H9 (cell line): Measurements from ENCODE around the gene TFEB. TPM values are rescaled to one million over a fixed set of nuclear protein-coding genes. Genes with fewer than 3 reads are reported as not detected.

Experiments used
- DNase-seq: peaks from one replicate; pipeline ENCODE4 v3.0.0-alpha.2; 2017
- H2AFZ ChIP-seq: one replicate; pipeline ENCODE4 v1.6.1; 2013; ENCODE audit warnings: mild to moderate bottlenecking, low read length, control low read depth, moderate library complexity
- H2AK5ac ChIP-seq: 2 replicates; pipeline ENCODE4 v1.6.1; 2013; ENCODE audit warnings: low read length, control low read depth, mixed read lengths; ENCODE audit not compliant: insufficient read length
- H2BK120ac ChIP-seq: one replicate; pipeline ENCODE4 v1.6.1; 2013; ENCODE audit warnings: low read depth, mild to moderate bottlenecking, low read length, control low read depth, inconsistent platforms; ENCODE audit not compliant: poor library complexity, severe bottlenecking
- H2BK12ac ChIP-seq: 2 replicates; pipeline ENCODE4 v1.6.1; 2013; ENCODE audit warnings: low read length, control low read depth, mixed read lengths, low read depth; ENCODE audit not compliant: insufficient read length
- H2BK15ac ChIP-seq: 2 replicates; pipeline ENCODE4 v1.6.1; 2013; ENCODE audit warnings: low read depth, low read length, control low read depth
- H2BK20ac ChIP-seq: one replicate; pipeline ENCODE4 v1.6.1; 2013; ENCODE audit warnings: low read depth, mild to moderate bottlenecking, low read length, control low read depth, inconsistent platforms; ENCODE audit not compliant: poor library complexity, severe bottlenecking
- H2BK5ac ChIP-seq: 2 replicates; pipeline ENCODE4 v1.6.1; 2013; ENCODE audit warnings: low read length, control low read depth, mixed read lengths; ENCODE audit not compliant: insufficient read length
- H3K14ac ChIP-seq: 2 replicates; pipeline ENCODE4 v1.6.1; 2013; ENCODE audit warnings: low read length, control low read depth; ENCODE audit not compliant: insufficient read depth
- H3K18ac ChIP-seq: 2 replicates; pipeline ENCODE4 v1.6.1; 2013; ENCODE audit warnings: low read depth, mild to moderate bottlenecking, mixed read lengths, low read length, control low read depth; ENCODE audit not compliant: insufficient read length
- H3K23ac ChIP-seq: 2 replicates; pipeline ENCODE4 v1.6.1; 2013; ENCODE audit warnings: low read length, control low read depth, mixed read lengths, low read depth; ENCODE audit not compliant: insufficient read length
- H3K23me2 ChIP-seq: 2 replicates; pipeline ENCODE4 v1.6.1; 2013; ENCODE audit warnings: low read depth, mild to moderate bottlenecking, mixed read lengths, low read length, control low read depth; ENCODE audit not compliant: insufficient read length, poor library complexity, severe bottlenecking
- H3K27ac ChIP-seq: 2 replicates; pipeline ENCODE4 v1.5.1; 2013; ENCODE audit warnings: low read length, control low read depth, mixed read lengths, low read depth; ENCODE audit not compliant: insufficient read length
- H3K27me3 ChIP-seq: 2 replicates; pipeline ENCODE4 v1.6.1; 2013; ENCODE audit warnings: low read length, control low read depth, inconsistent platforms; ENCODE audit not compliant: insufficient read depth
- H3K4ac ChIP-seq: 2 replicates; pipeline ENCODE4 v1.6.1; 2013; ENCODE audit warnings: low read depth, mild to moderate bottlenecking, control low read depth, inconsistent platforms, low read length, moderate library complexity
- H3K4me1 ChIP-seq: 2 replicates; pipeline ENCODE4 v1.6.1; 2013; ENCODE audit warnings: low read length, control low read depth, inconsistent platforms; ENCODE audit not compliant: insufficient read depth
- H3K4me2 ChIP-seq: 2 replicates; pipeline ENCODE4 v1.6.1; 2013; ENCODE audit warnings: low read length, control low read depth, mixed read lengths; ENCODE audit not compliant: insufficient read length, insufficient read depth
- H3K56ac ChIP-seq: 2 replicates; pipeline ENCODE4 v1.6.1; 2013; ENCODE audit warnings: low read depth, mild to moderate bottlenecking, mixed read lengths, low read length, control low read depth; ENCODE audit not compliant: insufficient read length
- H3K79me1 ChIP-seq: 2 replicates; pipeline ENCODE4 v1.6.1; 2013; ENCODE audit warnings: low read depth, mild to moderate bottlenecking, moderate library complexity, low read length, control low read depth, inconsistent platforms; ENCODE audit not compliant: insufficient read depth, poor library complexity, severe bottlenecking
- H3K79me2 ChIP-seq: 2 replicates; pipeline ENCODE4 v1.6.1; 2013; ENCODE audit warnings: low read length, control low read depth, inconsistent platforms; ENCODE audit not compliant: insufficient read depth
- H3K9ac ChIP-seq: 2 replicates; pipeline ENCODE4 v1.6.1; 2013; ENCODE audit warnings: low read length, control low read depth, mixed read lengths; ENCODE audit not compliant: insufficient read length; ENCODE audit errors: extremely low read depth
- H3K9me3 ChIP-seq: one replicate; pipeline ENCODE4 v1.6.1; 2013; ENCODE audit warnings: low read depth, low read length, inconsistent platforms; ENCODE audit not compliant: control insufficient read depth
- H3T11ph ChIP-seq: one replicate; pipeline ENCODE4 v1.6.1; 2013; ENCODE audit warnings: mild to moderate bottlenecking, low read length, control low read depth, inconsistent platforms
- H4K20me1 ChIP-seq: one replicate; pipeline ENCODE4 v1.6.1; 2013; ENCODE audit not compliant: control insufficient read depth, insufficient read length, insufficient read depth
- H4K5ac ChIP-seq: 2 replicates; pipeline ENCODE4 v1.6.1; 2013; ENCODE audit warnings: low read depth, mild to moderate bottlenecking, mixed read lengths, low read length, control low read depth; ENCODE audit not compliant: insufficient read length
- H4K8ac ChIP-seq: replicated peaks from 2 replicates; pipeline ENCODE4 v1.6.1; 2013; ENCODE audit warnings: low read length, control low read depth, mixed read lengths, low read depth; ENCODE audit not compliant: insufficient read length
- H4K91ac ChIP-seq: 2 replicates; pipeline ENCODE4 v1.6.1; 2013; ENCODE audit warnings: low read depth, mild to moderate bottlenecking, moderate library complexity, mixed read lengths, low read length, control low read depth; ENCODE audit not compliant: insufficient read length
- H3K27ac Mint-ChIP-seq, 3 experiments: 2 replicates in 2 of 3; 3 replicates in 1 of 3; pipeline ENCODE4 v1.8.0; 2020 to 2021; ENCODE audit warnings: mixed read lengths in 3 of 3, mild to moderate bottlenecking in 1 of 3, moderate library complexity in 1 of 3
- H3K27me3 Mint-ChIP-seq: 2 replicates; pipeline ENCODE4 v1.8.0; 2021; ENCODE audit warnings: low read depth, mild to moderate bottlenecking, moderate library complexity, mixed read lengths
- H3K36me3 Mint-ChIP-seq, 3 experiments: 2 replicates in 2 of 3; 3 replicates in 1 of 3; pipeline ENCODE4 v1.8.0; 2020 to 2021; ENCODE audit warnings: low read depth in 3 of 3, mixed read lengths in 3 of 3; ENCODE audit not compliant: insufficient read depth in 1 of 3
- H3K4me1 Mint-ChIP-seq, 2 experiments: 2 replicates each; pipeline ENCODE4 v1.8.0; 2020; ENCODE audit warnings: mixed read lengths in 2 of 2
- H3K4me3 Mint-ChIP-seq, 2 experiments: 2 replicates in 1 of 2; 3 replicates in 1 of 2; pipeline ENCODE4 v1.8.0; 2020 to 2021; ENCODE audit warnings: mild to moderate bottlenecking in 2 of 2, mixed read lengths in 2 of 2, moderate library complexity in 1 of 2
- H3K9me3 Mint-ChIP-seq, 2 experiments: 2 replicates in 1 of 2; 3 replicates in 1 of 2; pipeline ENCODE4 v1.8.0; 2020; ENCODE audit warnings: mild to moderate bottlenecking in 2 of 2, mixed read lengths in 2 of 2, moderate library complexity in 1 of 2
- WGBS: extraction: QIAGEN DNeasy Blood & Tissue Kit; methylation state at CpG from one replicate; pipeline ENCODE4 v1.1.7; 2013; ENCODE audit warnings: missing lambda C conversion rate, low lambda C conversion rate, mixed read lengths; ENCODE audit not compliant: insufficient read length; ENCODE audit errors: extremely low coverage; 5-methylcytosine and 5-hydroxymethylcytosine counted together
- total RNA-seq: library from RNA; stranded (reverse); gene quantifications from 2 replicates; pipeline ENCODE4 v1.2.1, GENCODE V29; 2021
- TF ChIP-seq, protein P1 (sequence below): fragments of 200-600 bp; sonication (generic); conservative IDR thresholded peaks from 3 replicates; pipeline ENCODE4 v1.8.0; 2021; ENCODE audit warnings: antibody characterized with exemption, mild to moderate bottlenecking

TFEB gene
- total RNA-seq, 1 experiment from 2014 or later, result 1.2 TPM

DNA sequence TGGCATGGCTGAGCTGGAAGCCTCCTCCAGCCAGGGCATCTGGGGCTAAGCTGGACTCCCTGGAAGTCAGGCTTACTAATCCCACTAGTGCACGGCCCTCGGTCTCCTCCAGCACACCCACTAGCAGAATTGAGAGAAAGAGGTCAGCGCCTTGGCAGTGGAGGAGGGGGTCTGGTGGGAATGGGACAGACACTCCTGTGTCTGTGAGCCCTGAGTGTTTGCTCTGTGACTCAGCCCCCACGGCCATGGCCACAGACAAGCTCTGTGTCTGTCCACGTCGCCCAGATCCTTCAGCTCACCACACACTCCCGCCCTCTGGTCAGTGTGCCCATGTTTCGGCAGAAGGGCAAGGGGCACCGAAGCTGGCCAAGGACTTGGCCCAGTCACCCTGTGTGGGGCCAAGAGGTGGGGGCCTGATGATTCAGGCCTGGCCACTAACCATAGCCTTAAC is 88.3 kb downstream of the TFEB start:
- Histone ChIP-seq H3K27ac (no peak overlapping the region), H3K4ac (no peak overlapping the region), H4K5ac (no peak overlapping the region), H3K14ac (no peak overlapping the region), H2BK12ac (no peak overlapping the region), H3K18ac (no peak overlapping the region), H3K56ac (no peak overlapping the region), H3K4me1 (peaks cover 6% of the 10 kb centered on the region; the same call in 1 of the 2 replicates), H3K79me1 (no peaks in the 10 kb centered on the region), H3K9ac (no peak overlapping the region), H4K20me1 (no peaks in the 10 kb centered on the region), H3K9me3 (no peaks in the 10 kb centered on the region), H3K27me3 (no peaks in the 10 kb centered on the region), H3K4me2 (no peak overlapping the region), H4K91ac (no peak overlapping the region), H2BK20ac (no peak overlapping the region), H3T11ph (no peak overlapping the region), H2AFZ (no peak overlapping the region), H2BK120ac (no peak overlapping the region), H3K23ac (no peak overlapping the region), H2BK5ac (no peak overlapping the region), H3K79me2 (no peaks in the 10 kb centered on the region), H2BK15ac (no peak overlapping the region), H4K8ac (no peak overlapping the region), H2AK5ac (no peak overlapping the region), H3K23me2 (no peaks in the 10 kb centered on the region)
- TF ChIP-seq, protein P1, sequence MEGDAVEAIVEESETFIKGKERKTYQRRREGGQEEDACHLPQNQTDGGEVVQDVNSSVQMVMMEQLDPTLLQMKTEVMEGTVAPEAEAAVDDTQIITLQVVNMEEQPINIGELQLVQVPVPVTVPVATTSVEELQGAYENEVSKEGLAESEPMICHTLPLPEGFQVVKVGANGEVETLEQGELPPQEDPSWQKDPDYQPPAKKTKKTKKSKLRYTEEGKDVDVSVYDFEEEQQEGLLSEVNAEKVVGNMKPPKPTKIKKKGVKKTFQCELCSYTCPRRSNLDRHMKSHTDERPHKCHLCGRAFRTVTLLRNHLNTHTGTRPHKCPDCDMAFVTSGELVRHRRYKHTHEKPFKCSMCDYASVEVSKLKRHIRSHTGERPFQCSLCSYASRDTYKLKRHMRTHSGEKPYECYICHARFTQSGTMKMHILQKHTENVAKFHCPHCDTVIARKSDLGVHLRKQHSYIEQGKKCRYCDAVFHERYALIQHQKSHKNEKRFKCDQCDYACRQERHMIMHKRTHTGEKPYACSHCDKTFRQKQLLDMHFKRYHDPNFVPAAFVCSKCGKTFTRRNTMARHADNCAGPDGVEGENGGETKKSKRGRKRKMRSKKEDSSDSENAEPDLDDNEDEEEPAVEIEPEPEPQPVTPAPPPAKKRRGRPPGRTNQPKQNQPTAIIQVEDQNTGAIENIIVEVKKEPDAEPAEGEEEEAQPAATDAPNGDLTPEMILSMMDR, result no peak
- Mint-ChIP-seq H3K36me3 (peaks cover 28 to 55% (median 35%) of the 10 kb centered on the region in 3 experiments), H3K9me3 (no peaks in the 10 kb centered on the region), H3K27me3 (peaks cover 4% of the 10 kb centered on the region), H3K27ac (no peak overlapping the region), H3K4me1 (peaks cover 33 to 40% of the 10 kb centered on the region in 2 experiments), H3K4me3 (no peak overlapping the region)
- no CpG with 5 or more reads among the region's 9 CpGs for WGBS
- DNase-seq, result no peak
